ENCODE measurements around the gene CHCHD10. TPM values are rescaled to one million over a fixed set of nuclear protein-coding genes. Genes with fewer than 3 reads are reported as not detected.

The CHCHD10 gene
- total and polyA plus RNA-seq, 2 of the 13 experiments (the other 11 are each of a cell fraction or from before 2014, with no cell fraction given): 37.0 to 62.8 TPM

DNA sequence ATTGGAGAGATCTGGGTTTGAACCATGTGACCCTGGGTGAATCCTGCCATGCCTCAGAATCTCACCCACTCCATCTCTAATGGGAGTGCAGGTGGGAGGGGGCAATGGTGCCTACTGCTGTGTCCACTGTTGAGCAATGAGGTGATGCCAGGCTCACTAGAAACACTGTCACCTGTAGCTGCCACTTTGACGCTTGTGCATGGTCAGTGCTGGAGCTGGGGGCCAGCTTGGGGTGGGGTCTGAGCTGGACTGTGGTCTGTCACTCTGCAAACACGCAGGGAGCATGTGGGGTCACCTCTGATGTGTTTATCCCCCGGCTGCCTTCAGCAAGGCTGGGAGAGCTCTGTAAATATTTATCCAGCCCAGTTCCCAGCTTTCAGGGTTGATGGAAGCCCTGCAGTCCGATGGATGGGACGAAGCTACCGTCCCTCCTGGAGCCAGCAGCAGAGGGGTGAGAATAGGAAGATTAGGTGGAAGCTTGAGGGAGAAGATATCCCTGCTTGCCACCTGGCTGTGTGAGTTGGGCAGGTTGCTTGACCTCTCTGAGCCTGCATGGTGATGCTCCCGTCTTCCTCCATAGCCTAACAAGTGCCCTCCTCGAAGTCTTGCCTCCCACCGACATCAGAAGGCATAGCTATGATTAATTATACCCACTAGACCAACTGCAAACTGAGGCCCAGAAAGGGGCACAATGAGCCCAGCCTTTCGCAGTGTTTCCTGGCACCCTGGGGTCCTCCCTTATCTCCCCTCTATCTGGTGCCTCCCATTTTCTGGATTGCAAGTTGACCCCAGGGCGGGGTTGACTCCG, 6.5 kb upstream of the CHCHD10 start (continued):
- TF ChIP-seq MIER3 (CRISPR knock-in tag; IDR thresholded peaks at IDR 0.05; ENCODE audit: borderline replicate concordance): peak; percentile 93; the same call in 1 of the 2 replicates
- TF ChIP-seq, protein P1, sequence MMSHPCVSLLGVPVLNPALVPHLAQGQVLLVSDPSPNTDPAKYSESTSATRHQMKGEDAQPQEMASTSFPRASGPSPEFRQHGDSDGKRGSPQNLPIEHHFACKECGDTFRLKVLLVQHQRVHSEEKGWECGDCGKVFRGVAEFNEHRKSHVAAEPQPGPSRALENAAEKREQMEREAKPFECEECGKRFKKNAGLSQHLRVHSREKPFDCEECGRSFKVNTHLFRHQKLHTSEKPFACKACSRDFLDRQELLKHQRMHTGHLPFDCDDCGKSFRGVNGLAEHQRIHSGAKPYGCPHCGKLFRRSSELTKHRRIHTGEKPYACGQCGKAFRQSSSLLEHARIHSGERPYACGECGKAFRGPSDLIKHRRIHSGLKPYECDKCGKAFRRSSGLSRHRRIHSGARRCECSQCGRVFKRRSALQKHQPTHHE (CRISPR knock-in tag; IDR thresholded peaks at IDR 0.05; ENCODE audit: borderline replicate concordance): 0 out of 2 replicates have a peak, but pooled peaks have one; percentile 49
- TF ChIP-seq ZNF367 (CRISPR knock-in tag; IDR thresholded peaks at IDR 0.05; ENCODE audit: borderline replicate concordance): no peak
- TF ChIP-seq ZNF280D (CRISPR knock-in tag; IDR thresholded peaks at IDR 0.05): peak; percentile 29; the same call in 1 of the 2 replicates
- no peak for TF ChIP-seq EEA1 (CRISPR knock-in tag; IDR thresholded peaks at IDR 0.05; ENCODE audit: borderline replicate concordance)
- no peak for TF ChIP-seq HES4 (CRISPR knock-in tag; IDR thresholded peaks at IDR 0.05; ENCODE audit: borderline replicate concordance)
- TF ChIP-seq SRSF4 (IDR thresholded peaks at IDR 0.05; ENCODE audit: low read depth, low read length, poor library complexity, severe bottlenecking): no peak
- peak; percentile 78 for TF ChIP-seq CEBPB (IDR thresholded peaks at IDR 0.05; ENCODE audit: borderline replicate concordance, low read depth, low read length)
- peak; percentile 89 for TF ChIP-seq FOXP4 (CRISPR knock-in tag; IDR thresholded peaks at IDR 0.05)
- TF ChIP-seq JUNB (CRISPR knock-in tag; IDR thresholded peaks at IDR 0.05; ENCODE audit: borderline replicate concordance): no peak
- TF ChIP-seq ZNF232 (CRISPR knock-in tag; IDR thresholded peaks at IDR 0.05; ENCODE audit: borderline replicate concordance): 0 out of 2 replicates have a peak, but pooled peaks have one; percentile 29
- TF ChIP-seq, protein P2, sequence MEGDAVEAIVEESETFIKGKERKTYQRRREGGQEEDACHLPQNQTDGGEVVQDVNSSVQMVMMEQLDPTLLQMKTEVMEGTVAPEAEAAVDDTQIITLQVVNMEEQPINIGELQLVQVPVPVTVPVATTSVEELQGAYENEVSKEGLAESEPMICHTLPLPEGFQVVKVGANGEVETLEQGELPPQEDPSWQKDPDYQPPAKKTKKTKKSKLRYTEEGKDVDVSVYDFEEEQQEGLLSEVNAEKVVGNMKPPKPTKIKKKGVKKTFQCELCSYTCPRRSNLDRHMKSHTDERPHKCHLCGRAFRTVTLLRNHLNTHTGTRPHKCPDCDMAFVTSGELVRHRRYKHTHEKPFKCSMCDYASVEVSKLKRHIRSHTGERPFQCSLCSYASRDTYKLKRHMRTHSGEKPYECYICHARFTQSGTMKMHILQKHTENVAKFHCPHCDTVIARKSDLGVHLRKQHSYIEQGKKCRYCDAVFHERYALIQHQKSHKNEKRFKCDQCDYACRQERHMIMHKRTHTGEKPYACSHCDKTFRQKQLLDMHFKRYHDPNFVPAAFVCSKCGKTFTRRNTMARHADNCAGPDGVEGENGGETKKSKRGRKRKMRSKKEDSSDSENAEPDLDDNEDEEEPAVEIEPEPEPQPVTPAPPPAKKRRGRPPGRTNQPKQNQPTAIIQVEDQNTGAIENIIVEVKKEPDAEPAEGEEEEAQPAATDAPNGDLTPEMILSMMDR (CRISPR knock-in tag; IDR thresholded peaks at IDR 0.05): peak; percentile 22; the same call in 1 of the 2 replicates
- TF ChIP-seq SIN3A (IDR thresholded peaks at IDR 0.05; ENCODE audit: borderline replicate concordance, low read depth, low read length): peak; percentile 83; the same call in 1 of the 2 replicates
- TF ChIP-seq SP5 (CRISPR knock-in tag; IDR thresholded peaks at IDR 0.05; ENCODE audit: borderline replicate concordance, low read depth): peak; percentile 85
- peak; percentile 56; the same call in 1 of the 2 replicates for TF ChIP-seq JUND (CRISPR knock-in tag; IDR thresholded peaks at IDR 0.05)
- peak; percentile 91 for TF ChIP-seq NR2F6 (IDR thresholded peaks at IDR 0.05)
- peak; percentile 89 for TF ChIP-seq NR2F6 (CRISPR knock-in tag; IDR thresholded peaks at IDR 0.05)
